GM21390 (cell line): Measurements from ENCODE around the gene LIN28B.
"Not testable (repeated sequence)": the region's sequence is repeated elsewhere in the genome, so short reads cannot be mapped to it uniquely, and the experiment has no call there.

Experiments
- ATAC-seq: cut with Tn5 transposase; IDR thresholded peaks from one replicate; pipeline ENCODE4 v1.9.1; 2021; ENCODE audit not compliant: unreplicated experiment

Gene LIN28B, protein sequence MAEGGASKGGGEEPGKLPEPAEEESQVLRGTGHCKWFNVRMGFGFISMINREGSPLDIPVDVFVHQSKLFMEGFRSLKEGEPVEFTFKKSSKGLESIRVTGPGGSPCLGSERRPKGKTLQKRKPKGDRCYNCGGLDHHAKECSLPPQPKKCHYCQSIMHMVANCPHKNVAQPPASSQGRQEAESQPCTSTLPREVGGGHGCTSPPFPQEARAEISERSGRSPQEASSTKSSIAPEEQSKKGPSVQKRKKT

GRCh38 chr6:104956731-104957294, at the start of gene LIN28B:
TSS of gene LIN28B (plus strand) at chr6:104957107. CDS start at chr6:104957251, 144 bp downstream.
- no peak for ATAC-seq

DNA sequence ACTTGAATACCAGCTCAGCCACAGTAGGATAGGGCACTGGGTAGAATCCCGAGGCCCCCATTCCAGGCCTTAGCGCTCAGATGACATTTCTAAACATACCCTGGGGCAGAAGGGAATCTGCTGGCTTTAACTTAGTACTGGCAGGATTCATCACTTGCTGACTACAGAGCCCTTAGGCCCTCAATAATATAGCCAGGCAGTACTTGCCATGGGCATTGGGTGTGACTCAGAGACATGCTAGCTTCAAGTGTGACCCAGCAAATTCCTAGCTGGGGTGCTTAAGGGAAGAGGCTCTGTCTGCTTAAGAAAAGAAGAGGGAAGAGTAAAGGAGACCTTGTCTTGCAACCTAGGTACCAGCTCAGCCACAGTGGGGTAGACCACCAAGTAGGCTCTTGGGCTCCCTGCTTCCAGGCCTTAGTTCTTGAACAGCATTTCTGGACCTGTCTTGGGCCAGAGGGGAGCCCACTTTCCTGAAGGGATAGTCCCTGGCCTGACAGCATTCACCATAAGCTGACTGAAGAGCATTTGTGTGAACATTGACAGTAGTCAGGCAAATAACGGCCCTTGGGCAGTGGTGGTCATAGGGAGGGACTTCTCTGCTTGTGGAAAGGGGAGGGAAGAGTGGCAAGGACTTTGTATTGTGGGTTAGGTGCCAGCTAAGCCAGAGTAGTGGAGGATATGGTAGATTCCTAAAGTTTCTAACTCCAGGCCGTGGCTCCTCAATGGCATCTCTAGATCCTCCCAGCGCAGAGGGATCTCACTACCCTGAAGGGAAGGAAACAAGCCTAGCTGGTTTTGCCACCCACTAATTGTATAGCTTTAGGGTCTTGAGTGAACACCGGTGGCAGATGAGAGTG, 48.6 kb upstream of the LIN28B start:
- ATAC-seq, result no peak

GRCh38 chr6:104908888-104909525, 47.9 kb upstream of the LIN28B start:
- no peak for ATAC-seq

GRCh38 chr6:104921896-104922295, 35.0 kb upstream of the LIN28B start:
- no peak for ATAC-seq

DNA sequence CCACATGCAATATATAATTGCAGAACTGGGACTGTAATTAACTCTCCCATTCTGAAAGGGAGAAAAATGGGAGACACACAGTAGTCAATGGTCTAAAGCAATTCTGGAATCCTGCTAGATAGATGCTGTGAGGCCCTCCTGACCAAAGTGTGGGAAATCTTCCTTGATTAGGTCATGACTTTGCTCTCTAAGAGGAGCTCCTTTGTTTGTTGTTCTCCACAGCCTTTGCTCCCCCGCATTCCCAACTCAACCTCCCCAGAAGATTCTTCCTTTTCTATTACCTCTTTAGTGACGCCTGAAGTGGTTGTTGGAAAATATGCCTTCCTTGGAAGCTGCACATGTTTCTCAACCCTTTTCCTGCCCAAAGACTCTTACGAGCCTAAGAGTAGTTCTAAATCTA, 28.8 kb upstream of the LIN28B start:
- no peak for ATAC-seq

- ATAC-seq, result no peak
Observed at GRCh38 chr6:104929353-104929752, 27.6 kb upstream of the LIN28B start.

DNA sequence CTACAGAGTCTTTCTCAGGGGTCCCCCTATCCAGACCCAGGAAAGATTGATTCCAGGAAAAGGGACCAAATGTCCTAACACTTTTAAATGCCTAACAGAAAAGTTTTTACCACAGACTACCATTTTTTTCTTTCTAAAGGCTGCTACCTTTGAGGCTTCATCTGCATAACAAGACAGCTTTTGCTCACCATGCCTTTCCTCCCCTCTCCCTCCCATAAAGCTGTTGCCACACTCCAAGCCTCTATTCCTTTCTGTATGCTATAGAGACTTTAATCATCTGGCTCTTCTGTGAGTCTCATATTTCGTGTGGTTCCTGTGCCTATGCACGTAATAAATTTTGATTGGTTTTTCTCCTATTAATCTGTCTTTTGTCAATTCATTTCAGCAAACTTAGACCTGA, 26.0 kb upstream of the LIN28B start:
- ATAC-seq, result no peak

DNA sequence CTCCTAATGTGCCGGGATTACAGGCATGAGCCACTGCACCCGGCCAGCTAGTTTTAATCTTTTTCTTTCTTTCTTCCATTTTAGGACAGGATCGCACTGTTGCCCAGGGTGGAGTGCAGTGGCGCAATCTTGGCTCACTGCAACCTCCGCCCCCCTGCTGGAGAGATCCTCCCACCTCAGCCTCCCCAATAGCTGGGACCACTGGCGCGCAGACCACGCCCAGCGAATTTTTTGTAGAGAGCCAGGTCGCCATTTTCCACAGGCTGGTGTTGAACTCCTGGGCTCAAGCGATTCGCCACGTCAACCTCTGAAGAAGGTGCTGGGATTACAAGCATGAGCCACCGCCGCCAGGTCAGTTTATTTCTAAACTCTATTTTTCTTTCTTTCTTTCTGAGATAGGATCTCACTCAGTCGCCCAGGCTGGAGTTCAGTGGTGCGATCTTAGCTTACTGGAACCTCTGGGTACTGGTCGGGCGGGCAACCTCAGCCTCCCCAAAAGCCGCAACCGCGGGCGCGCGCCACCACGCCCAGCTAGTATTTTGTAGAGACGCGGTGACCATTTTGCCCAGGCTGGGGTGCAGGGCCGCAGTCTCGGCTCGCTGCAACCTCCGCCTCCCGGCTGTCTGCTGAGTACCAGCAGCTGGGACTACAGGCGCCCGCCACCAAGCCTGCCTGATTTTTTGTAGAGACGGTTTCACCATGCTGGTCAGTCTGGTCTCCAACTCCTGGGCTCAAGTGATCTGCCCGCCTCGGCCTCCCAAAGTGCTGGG, 20.0 kb upstream of the LIN28B start:
- ATAC-seq, result no peak

DNA sequence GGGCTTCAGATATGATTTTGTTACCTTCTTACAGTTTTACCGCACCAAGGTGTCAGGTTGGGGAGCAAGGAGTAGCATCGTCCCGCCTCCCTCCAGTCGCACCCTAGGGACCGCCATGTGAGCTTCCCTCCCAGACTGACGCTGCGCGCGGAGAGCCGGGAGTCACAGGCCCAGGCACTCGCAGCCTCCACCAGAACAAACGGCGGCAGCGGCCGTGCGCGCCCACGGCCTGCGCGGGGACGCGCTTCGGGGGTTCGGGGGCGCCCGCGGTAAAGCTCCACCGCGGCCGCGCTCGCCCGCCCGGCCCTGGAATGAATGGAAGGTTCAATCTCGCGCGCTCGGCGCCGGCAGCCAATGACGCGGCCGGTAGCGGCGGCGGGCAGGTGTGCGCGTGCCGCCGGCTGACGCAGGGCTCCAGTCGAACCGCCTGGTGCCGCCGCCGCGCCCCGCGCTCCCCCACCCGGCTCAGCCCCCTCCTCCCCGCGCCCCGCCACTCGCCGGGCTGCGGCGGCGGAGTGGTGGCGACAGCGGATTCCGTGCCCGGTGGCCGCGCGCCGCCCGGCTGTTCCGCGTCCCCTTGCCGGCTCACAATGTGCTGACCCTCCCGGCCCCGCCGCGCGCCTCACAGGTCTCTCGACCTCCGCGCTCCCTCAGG, 16.5 kb upstream of the LIN28B start:
- ATAC-seq, result no peak

DNA sequence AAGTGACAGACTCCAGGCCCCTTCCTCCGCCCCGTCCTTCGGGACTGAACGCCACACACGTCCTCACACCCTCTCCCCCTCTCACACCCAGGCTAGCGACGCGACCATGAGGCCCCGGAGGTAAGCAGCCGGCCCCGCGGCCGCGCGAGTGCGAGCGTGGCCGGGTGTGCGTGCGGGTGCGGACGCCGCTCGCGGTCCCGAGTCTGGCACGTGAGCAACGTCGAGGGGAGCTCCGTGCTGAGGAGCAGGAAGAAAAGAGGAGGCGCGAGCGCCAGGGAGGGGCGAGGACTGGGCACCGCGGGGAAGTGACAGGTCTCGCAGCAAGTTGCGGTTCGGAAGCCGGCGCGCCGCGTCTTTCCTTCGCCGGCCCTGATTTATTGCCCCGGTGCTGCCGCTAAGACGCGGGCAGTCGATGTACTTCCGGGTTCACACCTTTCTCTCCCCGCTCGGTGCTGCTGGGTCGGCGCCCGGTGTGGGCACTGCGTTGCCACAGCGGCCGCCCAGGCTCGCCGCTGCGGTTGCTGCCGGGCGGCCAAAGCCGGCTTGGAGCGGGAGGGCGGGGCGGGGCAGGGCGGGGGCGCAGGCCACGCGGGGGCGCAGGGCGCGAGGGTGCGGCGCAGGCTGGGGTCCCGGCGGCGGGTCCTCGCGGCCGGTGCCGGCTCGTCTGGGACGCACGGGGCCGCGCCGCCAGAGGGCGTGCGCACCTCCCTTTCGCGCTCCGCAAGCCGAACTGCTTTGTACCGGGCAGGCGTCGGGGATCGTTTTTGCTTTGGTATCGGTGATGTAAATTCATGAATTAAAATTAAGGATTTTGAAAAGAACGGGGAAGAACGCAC, 15.8 kb upstream of the LIN28B start:
- ATAC-seq, result peak; percentile 80

DNA sequence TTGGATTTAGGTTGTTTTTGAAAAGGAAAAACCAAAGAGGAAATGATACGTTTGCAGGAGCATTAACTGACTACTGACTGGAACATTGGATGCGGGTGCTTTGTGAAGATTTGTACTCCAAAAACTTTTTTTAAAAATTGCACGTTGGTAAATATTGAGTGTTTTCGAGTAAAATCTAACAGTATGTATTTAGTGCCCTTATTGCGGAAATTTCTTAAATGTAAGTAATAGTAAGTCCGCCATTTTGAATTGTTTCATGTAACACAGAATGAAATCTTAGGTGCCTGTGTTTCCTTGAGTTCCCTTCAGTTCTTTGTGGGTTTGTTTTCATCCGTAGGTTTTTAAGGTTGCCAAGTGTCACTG, 15.2 kb upstream of the LIN28B start:
- ATAC-seq, result no peak

DNA sequence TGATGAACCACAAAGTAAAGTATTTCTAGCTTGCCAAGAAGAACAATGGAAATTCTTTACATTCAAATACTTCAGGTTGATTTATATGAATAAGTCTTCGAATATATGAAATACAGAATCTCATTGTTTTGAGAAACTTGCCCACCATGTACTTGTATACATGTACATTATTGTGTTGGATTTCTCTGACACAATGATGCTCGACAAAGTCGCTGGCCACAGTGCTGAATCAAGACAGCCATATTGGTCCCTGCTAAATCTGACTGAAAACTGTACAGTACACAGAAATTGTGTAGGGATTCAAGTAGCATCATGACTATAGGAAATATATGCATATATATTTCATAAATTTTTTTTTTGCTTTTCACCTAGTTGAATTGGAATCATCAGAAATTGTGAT, 13.1 kb upstream of the LIN28B start:
- ATAC-seq, result no peak

GRCh38 chr6:104949206-104949605, 7.7 kb upstream of the LIN28B start:
- ATAC-seq, result no peak

GRCh38 chr6:104951677-104952076, 5.2 kb upstream of the LIN28B start:
- no peak for ATAC-seq

- ATAC-seq, result no peak
Observed at GRCh38 chr6:104952911-104953399, 4.0 kb upstream of the LIN28B start.

GRCh38 chr6:104953400-104954189, 3.3 kb upstream of the LIN28B start:
- ATAC-seq, result not testable (repeated sequence)

- no peak for ATAC-seq
Observed at GRCh38 chr6:104954190-104954797, 2.6 kb upstream of the LIN28B start.

GRCh38 chr6:104955491-104955890, 1.4 kb upstream of the LIN28B start:
- ATAC-seq, result no peak
